ENCODE results near the gene ITGB3. TPM values are rescaled to one million over a fixed set of nuclear protein-coding genes. Genes with fewer than 3 reads are reported as not detected.

Gene ITGB3
- total RNA-seq, 1 donor from 2014 or later = not detected

GRCh38 chr17:47230864-47231263 lies 22.8 kb upstream of the ITGB3 start:
- no peaks in the 10 kb centered on the region for H3K4me1 Mint-ChIP-seq (ENCODE audit: low read depth, unreplicated experiment)
- TF ChIP-seq, protein P1, sequence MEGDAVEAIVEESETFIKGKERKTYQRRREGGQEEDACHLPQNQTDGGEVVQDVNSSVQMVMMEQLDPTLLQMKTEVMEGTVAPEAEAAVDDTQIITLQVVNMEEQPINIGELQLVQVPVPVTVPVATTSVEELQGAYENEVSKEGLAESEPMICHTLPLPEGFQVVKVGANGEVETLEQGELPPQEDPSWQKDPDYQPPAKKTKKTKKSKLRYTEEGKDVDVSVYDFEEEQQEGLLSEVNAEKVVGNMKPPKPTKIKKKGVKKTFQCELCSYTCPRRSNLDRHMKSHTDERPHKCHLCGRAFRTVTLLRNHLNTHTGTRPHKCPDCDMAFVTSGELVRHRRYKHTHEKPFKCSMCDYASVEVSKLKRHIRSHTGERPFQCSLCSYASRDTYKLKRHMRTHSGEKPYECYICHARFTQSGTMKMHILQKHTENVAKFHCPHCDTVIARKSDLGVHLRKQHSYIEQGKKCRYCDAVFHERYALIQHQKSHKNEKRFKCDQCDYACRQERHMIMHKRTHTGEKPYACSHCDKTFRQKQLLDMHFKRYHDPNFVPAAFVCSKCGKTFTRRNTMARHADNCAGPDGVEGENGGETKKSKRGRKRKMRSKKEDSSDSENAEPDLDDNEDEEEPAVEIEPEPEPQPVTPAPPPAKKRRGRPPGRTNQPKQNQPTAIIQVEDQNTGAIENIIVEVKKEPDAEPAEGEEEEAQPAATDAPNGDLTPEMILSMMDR (IDR thresholded peaks at IDR 0.05; ENCODE audit: partially characterized antibody, unreplicated experiment) = no peak
- no peak for DNase-seq
- peaks cover 6% of the 10 kb centered on the region for H3K27me3 Mint-ChIP-seq (ENCODE audit: unreplicated experiment)
- no peak overlapping the region for H3K4me3 Mint-ChIP-seq (ENCODE audit: unreplicated experiment)
- H3K9me3 Mint-ChIP-seq (ENCODE audit: unreplicated experiment) = no peaks in the 10 kb centered on the region
- no peak overlapping the region for H3K27ac Mint-ChIP-seq (ENCODE audit: unreplicated experiment)
- peaks cover 5% of the 10 kb centered on the region for H3K36me3 Mint-ChIP-seq (ENCODE audit: unreplicated experiment)

- Mint-ChIP-seq H3K27ac (ENCODE audit: unreplicated experiment) (no peak overlapping the region), H3K27me3 (ENCODE audit: unreplicated experiment) (peaks cover 6% of the 10 kb centered on the region), H3K9me3 (ENCODE audit: unreplicated experiment) (peaks cover 1% of the 10 kb centered on the region), H3K36me3 (ENCODE audit: unreplicated experiment) (peaks cover 5% of the 10 kb centered on the region), H3K4me1 (ENCODE audit: low read depth, unreplicated experiment) (no peaks in the 10 kb centered on the region), H3K4me3 (ENCODE audit: unreplicated experiment) (no peak overlapping the region)
- no peak for DNase-seq
- TF ChIP-seq, protein P1 (IDR thresholded peaks at IDR 0.05; ENCODE audit: partially characterized antibody, unreplicated experiment) = no peak
Observed at GRCh38 chr17:47231334-47231733, 22.3 kb upstream of the ITGB3 start.

GRCh38 chr17:47231866-47232265 lies 21.8 kb upstream of the ITGB3 start:
- Mint-ChIP-seq H3K4me3 (ENCODE audit: unreplicated experiment) (no peak overlapping the region), H3K27me3 (ENCODE audit: unreplicated experiment) (peaks cover 6% of the 10 kb centered on the region), H3K9me3 (ENCODE audit: unreplicated experiment) (peaks cover 1% of the 10 kb centered on the region), H3K36me3 (ENCODE audit: unreplicated experiment) (peaks cover 5% of the 10 kb centered on the region), H3K4me1 (ENCODE audit: low read depth, unreplicated experiment) (no peaks in the 10 kb centered on the region), H3K27ac (ENCODE audit: unreplicated experiment) (no peak overlapping the region)
- TF ChIP-seq, protein P1 (IDR thresholded peaks at IDR 0.05; ENCODE audit: partially characterized antibody, unreplicated experiment) = no peak
- no peak for DNase-seq

DNA sequence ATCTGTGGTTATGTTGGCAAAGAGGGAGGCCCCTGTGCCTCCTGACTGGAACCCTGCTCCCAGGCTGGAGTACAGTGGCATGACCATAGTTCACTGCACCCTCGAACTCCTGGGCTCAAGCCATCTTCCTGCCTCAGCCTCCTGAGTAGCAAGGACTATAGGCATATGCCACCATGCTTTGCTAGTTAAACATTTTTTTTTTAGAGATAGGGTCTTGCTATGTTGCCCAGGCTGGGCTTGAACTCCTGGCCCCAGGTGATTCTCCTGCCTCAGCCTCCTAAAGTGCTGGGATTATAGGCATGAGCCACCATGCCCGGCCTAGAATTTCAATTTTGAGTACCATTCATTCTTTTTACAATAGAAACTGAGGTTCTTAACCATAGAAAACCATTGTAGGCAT lies 21.2 kb upstream of the ITGB3 start:
- TF ChIP-seq, protein P1 (IDR thresholded peaks at IDR 0.05; ENCODE audit: partially characterized antibody, unreplicated experiment) = no peak
- H3K4me1 Mint-ChIP-seq (ENCODE audit: low read depth, unreplicated experiment) = no peaks in the 10 kb centered on the region
- H3K27me3 Mint-ChIP-seq (ENCODE audit: unreplicated experiment) = peaks cover 6% of the 10 kb centered on the region
- peaks cover 1% of the 10 kb centered on the region for H3K9me3 Mint-ChIP-seq (ENCODE audit: unreplicated experiment)
- no peak for DNase-seq
- peaks cover under 1% of the 10 kb centered on the region for H3K36me3 Mint-ChIP-seq (ENCODE audit: unreplicated experiment)
- no peak overlapping the region for H3K4me3 Mint-ChIP-seq (ENCODE audit: unreplicated experiment)
- no peak overlapping the region for H3K27ac Mint-ChIP-seq (ENCODE audit: unreplicated experiment)

GRCh38 chr17:47235506-47235905 lies 18.1 kb upstream of the ITGB3 start:
- H3K27me3 Mint-ChIP-seq (ENCODE audit: unreplicated experiment) = peaks cover 4% of the 10 kb centered on the region
- H3K27ac Mint-ChIP-seq (ENCODE audit: unreplicated experiment) = no peak overlapping the region
- H3K36me3 Mint-ChIP-seq (ENCODE audit: unreplicated experiment) = no peaks in the 10 kb centered on the region
- DNase-seq = no peak
- TF ChIP-seq, protein P1 (IDR thresholded peaks at IDR 0.05; ENCODE audit: partially characterized antibody, unreplicated experiment) = no peak
- H3K4me1 Mint-ChIP-seq (ENCODE audit: low read depth, unreplicated experiment) = no peaks in the 10 kb centered on the region
- H3K9me3 Mint-ChIP-seq (ENCODE audit: unreplicated experiment) = peaks cover 1% of the 10 kb centered on the region
- H3K4me3 Mint-ChIP-seq (ENCODE audit: unreplicated experiment) = no peak overlapping the region

Data from glutamatergic neuron (in vitro differentiated cells).